ENCODE results near the gene ANKS1A.
"Not testable (repeated sequence)": the region's sequence is repeated elsewhere in the genome, so short reads cannot be mapped to it uniquely, and the experiment has no call there.

The ANKS1A gene

GRCh38 chr6:34920097-34920496, 31.0 kb downstream of the ANKS1A start:
- no peak for DNase-seq

GRCh38 chr6:34922177-34922663, 33.2 kb downstream of the ANKS1A start:
- no peak for DNase-seq

- DNase-seq: no peak
These were observed 36.0 kb downstream of the ANKS1A start for GRCh38 chr6:34924831-34925625.

GRCh38 chr6:34926655-34927054, 37.6 kb downstream of the ANKS1A start:
- DNase-seq: no peak

GRCh38 chr6:34928220-34928619, 39.2 kb downstream of the ANKS1A start:
- DNase-seq: no peak

- no peak for DNase-seq
These were observed 39.6 kb downstream of the ANKS1A start for GRCh38 chr6:34928695-34929094.

- DNase-seq: no peak
These were observed 40.4 kb downstream of the ANKS1A start for GRCh38 chr6:34929241-34929978.

- no peak for DNase-seq
These were observed 41.2 kb downstream of the ANKS1A start for GRCh38 chr6:34930221-34930620.

- not testable (repeated sequence) for DNase-seq
These were observed 43.1 kb downstream of the ANKS1A start for GRCh38 chr6:34932202-34932601.

- DNase-seq: no peak
These were observed 45.5 kb downstream of the ANKS1A start for GRCh38 chr6:34934516-34934915.

GRCh38 chr6:34938268-34938667, 49.2 kb downstream of the ANKS1A start:
- peak; percentile 9 for DNase-seq

GRCh38 chr6:34940030-34940434, 51.0 kb downstream of the ANKS1A start:
- DNase-seq: no peak

- no peak for DNase-seq
These were observed 52.4 kb downstream of the ANKS1A start for GRCh38 chr6:34941421-34941820.

GRCh38 chr6:34945317-34945716, 56.3 kb downstream of the ANKS1A start:
- DNase-seq: no peak

GRCh38 chr6:34947561-34947960, 58.5 kb downstream of the ANKS1A start:
- DNase-seq: no peak

GRCh38 chr6:34949636-34950035, 60.6 kb downstream of the ANKS1A start:
- DNase-seq: no peak

- DNase-seq: no peak
These were observed 61.8 kb downstream of the ANKS1A start for GRCh38 chr6:34950849-34951248.

- DNase-seq: no peak
These were observed 62.7 kb downstream of the ANKS1A start for GRCh38 chr6:34951731-34952130.

- peak; percentile 75 for DNase-seq
These were observed 64.3 kb downstream of the ANKS1A start for GRCh38 chr6:34953061-34954025.

GRCh38 chr6:34955442-34955841, 66.4 kb downstream of the ANKS1A start:
- no peak for DNase-seq

GRCh38 chr6:34957231-34957783, 68.3 kb downstream of the ANKS1A start:
- no peak for DNase-seq

- DNase-seq: no peak
These were observed 69.7 kb downstream of the ANKS1A start for GRCh38 chr6:34958734-34959133.

- DNase-seq: no peak
These were observed 70.2 kb downstream of the ANKS1A start for GRCh38 chr6:34959224-34959623.
